ENCODE results near the gene RRP15.

RRP15 gene

DNA sequence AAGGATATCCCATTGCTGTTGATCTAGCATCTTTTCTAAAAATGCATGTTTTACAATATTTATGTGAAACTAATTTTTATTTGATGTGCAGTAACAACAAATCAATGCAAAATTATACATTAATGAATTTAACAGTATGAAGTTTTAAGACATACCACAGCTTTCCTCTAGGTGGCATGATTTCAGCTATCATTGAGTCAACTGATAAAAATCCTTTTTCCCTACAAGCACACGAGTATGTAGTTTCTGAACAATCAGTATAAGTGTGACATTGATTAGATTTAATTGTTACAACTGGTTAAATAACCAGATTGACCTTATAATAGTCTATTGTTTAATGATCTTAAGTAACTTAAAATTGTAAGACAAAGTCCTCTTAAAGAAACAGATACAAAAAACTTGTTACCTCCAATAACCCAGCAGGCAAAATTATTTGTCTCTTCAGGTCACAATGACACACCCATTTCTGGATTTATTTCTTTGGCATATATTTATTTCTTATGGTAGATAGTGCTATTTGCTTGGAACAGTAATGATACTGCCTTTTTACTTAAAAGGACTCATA is 54.3 kb downstream of the RRP15 start:
- DNase-seq (ENCODE audit: low read depth), result peak; percentile 54

DNA sequence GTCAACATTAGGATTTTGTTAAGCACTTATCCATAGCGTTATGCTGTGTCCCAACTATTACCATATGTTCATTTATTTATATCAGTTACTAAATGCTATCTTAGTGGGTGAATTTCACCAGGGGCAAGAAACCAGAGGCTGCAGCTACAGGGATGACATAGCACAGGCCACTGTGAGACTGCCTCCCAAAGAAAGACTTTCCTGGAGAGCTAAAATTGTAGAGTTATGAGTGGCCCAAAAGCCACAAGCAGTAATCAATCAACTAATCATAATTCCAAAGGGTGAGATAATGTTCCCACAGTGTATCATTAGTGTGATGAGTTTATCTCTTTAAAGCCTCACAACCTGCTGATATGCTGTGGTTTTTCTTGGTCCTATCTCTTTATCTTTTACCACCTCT is 56.2 kb downstream of the RRP15 start:
- no peak for DNase-seq (ENCODE audit: low read depth)

DNA sequence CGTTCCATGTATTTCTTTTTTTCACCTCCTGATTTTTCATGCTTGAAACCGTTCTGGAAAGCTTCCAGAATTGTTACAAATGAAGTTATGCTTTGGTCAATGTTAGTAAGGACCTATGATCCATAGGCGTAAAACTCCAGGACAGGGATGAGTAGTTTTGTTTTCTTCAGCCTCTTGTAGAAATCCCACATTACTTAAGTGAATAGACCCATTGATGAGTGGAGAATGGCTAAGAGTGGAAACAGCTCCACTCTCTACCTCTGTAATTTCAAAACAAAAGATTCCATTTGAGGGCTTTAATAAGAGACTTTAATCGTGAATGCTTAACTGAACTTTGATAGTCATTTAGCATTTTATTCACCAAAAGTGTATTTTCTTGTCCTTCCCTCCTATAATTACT is 57.0 kb downstream of the RRP15 start:
- DNase-seq (ENCODE audit: low read depth), result no peak

DNA sequence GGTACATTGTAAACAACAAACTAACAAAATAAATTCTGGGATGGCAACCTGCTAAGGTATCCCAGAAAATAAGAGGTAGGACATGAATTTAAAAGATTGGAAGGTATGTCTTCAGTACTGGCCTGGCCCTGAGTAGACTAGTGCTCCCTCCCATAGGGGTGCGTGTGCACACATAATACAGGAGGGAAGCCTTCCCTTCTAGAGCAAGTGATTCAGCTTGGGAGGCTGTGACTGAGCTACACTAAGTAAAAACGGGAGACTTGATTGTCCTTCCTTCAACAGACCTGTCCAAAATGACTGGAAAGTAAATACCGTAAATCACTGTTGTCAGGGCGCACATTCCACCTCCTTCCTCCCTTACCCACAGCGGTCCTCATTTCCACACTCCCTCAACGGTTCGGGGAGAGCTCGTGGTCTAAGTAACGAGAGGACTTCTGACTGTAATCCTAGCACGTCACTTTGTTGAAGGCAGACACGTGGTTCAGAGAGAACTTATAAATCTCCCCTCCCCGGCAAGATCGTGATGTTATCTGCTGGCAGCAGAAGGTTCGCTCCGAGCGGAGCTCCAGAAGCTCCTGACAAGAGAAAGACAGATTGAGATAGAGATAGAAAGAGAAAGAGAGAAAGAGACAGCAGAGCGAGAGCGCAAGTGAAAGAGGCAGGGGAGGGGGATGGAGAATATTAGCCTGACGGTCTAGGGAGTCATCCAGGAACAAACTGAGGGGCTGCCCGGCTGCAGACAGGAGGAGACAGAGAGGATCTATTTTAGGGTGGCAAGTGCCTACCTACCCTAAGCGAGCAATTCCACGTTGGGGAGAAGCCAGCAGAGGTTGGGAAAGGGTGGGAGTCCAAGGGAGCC is 60.0 kb downstream of the RRP15 start, which contains the start of gene TGFB2:
TGFB2 (plus strand) TSS at position 523 of the 859 bp plus-strand sequence. CDS start 1,366 bp downstream, outside the sequence.
- DNase-seq (ENCODE audit: low read depth), result peak; percentile 91

DNA sequence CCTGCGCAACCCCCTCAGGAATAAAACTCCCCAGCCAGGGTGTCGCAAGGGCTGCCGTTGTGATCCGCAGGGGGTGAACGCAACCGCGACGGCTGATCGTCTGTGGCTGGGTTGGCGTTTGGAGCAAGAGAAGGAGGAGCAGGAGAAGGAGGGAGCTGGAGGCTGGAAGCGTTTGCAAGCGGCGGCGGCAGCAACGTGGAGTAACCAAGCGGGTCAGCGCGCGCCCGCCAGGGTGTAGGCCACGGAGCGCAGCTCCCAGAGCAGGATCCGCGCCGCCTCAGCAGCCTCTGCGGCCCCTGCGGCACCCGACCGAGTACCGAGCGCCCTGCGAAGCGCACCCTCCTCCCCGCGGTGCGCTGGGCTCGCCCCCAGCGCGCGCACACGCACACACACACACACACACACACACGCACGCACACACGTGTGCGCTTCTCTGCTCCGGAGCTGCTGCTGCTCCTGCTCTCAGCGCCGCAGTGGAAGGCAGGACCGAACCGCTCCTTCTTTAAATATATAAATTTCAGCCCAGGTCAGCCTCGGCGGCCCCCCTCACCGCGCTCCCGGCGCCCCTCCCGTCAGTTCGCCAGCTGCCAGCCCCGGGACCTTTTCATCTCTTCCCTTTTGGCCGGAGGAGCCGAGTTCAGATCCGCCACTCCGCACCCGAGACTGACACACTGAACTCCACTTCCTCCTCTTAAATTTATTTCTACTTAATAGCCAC is 60.7 kb downstream of the RRP15 start:
- peak; percentile 80 for DNase-seq (ENCODE audit: low read depth)

DNA sequence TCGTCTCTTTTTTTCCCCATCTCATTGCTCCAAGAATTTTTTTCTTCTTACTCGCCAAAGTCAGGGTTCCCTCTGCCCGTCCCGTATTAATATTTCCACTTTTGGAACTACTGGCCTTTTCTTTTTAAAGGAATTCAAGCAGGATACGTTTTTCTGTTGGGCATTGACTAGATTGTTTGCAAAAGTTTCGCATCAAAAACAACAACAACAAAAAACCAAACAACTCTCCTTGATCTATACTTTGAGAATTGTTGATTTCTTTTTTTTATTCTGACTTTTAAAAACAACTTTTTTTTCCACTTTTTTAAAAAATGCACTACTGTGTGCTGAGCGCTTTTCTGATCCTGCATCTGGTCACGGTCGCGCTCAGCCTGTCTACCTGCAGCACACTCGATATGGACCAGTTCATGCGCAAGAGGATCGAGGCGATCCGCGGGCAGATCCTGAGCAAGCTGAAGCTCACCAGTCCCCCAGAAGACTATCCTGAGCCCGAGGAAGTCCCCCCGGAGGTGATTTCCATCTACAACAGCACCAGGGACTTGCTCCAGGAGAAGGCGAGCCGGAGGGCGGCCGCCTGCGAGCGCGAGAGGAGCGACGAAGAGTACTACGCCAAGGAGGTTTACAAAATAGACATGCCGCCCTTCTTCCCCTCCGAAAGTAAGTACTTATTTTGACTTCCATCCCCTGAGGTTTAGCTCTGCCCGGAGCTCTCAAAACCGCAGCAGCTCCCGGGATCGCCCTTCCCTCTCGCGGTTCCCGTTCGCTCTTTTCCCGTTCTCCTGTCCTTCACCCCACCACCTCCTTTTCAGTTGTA is 61.5 kb downstream of the RRP15 start:
- peak; percentile 58 for DNase-seq (ENCODE audit: low read depth)

DNA sequence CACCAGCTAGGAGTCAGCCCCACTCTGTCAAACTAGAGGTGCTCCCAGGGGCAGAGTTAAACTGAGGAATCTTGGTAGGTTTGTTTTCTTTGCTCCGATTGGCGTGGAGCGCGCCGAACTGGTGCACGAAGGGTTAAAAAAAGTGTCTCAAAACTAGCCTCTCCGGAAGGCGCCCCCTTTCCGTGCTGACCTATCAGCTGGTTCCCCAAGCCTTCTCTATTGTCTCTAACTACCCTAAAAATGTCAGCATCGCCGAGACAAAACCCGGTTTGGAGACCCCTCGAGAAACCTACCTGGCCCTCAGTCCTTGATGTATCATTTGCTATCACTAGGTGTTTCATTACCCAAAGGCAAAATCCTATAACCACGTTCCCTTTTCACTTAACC is 62.2 kb downstream of the RRP15 start:
- DNase-seq (ENCODE audit: low read depth), result peak; percentile 66

DNA sequence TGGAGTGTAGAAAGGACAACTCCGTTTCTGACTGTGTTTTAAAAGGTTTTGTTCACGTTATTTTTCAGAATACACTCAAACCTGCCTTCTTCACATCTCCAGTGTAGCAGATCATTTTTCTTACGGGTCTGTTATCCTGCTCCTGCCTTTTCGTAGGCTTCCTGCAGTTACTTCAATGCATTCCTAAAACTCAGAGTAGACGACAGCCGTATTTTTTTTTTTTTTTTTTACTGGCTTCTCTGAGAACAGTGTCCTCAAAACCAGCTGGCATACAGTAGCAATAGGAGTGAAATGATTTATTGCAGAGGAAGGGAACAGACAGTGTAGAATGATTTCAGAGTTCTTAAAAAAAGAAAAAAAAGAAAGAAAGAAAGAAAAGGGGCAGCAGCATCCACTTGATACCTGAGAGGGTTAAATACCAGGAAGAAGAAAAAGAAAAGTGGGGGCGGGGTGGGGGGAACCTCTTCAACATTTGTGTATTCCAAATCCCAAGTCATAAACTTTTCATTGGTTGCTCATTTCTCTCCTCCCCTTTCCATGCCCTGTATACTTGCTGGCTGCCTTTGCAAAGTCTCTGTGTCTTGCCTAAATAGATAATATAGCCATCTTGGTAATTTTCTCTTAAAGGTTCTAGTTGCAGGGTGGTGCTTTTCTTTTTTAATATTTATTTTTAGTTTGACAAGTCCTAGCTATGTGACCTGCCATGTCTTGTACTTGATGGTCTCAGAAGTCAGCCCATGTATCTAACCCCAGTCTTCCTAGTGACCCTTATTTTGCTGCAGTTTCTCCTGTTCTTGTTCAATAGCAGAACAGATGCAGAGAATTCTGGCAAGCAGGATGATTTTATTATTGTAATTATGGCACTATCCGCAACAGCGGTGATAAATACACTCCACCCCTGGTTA is 62.9 kb downstream of the RRP15 start:
- DNase-seq (ENCODE audit: low read depth), result peak; percentile 85

DNA sequence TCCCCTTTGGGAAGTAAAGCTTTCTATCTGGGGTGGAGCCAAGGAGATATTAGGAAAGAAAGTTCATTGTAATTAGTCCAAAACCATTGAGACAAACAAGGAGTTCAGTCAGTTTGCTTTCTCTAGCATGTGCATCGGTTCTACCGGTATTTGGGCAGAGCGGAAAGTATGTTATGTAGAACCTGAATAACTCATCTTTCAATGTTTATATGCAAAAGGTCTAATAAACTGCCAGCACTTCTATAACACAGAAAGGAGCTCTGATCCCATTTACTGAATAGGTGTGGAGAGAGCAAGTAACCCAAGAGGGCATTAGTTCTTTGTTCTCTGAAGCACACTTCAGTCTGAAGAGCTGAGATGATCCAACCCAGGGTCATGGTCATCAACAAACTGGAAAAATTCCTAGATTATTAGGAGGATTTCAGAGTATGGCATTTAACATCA is 63.6 kb downstream of the RRP15 start:
- DNase-seq (ENCODE audit: low read depth), result peak; percentile 34

DNA sequence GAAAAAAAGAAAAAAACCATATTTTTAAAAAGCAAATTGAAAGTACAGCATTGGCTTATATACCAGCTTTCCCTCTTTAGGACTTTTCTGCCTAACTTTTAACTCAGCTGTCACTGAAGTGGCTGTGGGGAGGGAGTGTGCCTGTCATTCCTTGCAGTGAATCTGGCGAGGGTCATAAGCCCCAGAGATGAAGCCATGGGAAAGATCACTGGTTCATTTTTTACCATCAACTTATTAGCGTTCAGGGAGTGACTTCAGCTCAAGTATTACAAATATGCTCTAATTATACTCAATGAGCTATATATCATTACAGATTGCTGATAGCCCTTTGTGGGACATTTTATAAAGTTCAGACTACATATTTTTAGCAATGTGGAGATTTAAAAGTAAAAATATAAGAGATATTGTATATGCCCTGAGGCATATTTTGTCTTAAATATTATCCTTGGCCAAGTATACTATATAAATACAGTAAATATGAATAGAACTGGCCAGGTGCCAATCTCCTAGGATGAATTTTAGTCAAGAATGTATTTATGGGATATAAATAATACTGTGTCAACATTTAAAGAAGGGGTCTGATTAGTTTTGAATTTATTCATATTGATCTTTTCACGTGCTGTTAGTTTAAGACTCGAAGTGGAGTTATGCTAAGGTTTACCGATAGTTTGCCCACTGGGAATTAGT is 64.4 kb downstream of the RRP15 start:
- DNase-seq (ENCODE audit: low read depth), result peak; percentile 70

DNA sequence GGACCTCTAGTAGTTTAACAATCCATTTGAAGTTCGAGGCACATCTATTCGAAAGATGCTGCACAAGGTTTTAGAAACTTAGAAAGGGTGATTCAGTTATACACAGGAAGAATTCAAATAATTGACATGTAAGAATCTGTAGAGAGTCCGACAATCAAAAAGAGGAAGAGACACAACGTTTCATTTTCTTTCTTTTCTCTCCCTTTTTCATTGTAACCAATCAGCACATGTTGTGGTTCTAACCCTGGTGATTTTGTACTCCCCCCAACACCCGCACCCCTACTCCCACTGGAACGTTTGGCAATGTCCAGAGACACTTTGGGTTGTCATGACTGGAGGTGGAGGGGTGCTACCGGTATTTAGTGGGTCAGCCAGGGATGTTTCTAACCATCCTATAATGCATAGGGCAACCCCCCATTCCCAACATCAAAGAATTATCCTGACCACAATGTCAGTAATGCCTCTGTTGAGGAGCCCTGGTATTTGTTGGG is 65.0 kb downstream of the RRP15 start:
- no peak for DNase-seq (ENCODE audit: low read depth)

DNA sequence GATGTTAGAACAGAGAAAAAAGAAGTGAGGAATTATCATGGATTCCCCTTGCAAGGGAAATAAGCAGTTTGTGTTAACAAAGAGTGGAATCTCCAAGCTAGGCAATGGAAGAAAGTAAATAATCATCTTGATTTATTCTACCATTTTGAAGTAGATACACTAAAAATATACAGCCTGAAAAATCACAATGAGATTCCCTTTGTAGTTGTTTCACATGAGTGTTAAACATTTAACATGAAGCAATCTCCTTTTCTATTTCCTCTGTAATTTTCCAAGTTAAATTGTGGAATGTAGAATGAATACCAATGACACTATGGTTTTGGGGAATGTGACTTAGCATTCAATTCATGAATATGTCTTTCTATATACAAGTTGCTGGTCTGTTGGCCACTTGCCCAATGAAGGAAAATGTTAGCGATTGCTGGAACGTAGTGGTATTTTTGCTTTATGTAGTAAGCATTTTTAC is 65.7 kb downstream of the RRP15 start:
- DNase-seq (ENCODE audit: low read depth), result peak; percentile 94

DNA sequence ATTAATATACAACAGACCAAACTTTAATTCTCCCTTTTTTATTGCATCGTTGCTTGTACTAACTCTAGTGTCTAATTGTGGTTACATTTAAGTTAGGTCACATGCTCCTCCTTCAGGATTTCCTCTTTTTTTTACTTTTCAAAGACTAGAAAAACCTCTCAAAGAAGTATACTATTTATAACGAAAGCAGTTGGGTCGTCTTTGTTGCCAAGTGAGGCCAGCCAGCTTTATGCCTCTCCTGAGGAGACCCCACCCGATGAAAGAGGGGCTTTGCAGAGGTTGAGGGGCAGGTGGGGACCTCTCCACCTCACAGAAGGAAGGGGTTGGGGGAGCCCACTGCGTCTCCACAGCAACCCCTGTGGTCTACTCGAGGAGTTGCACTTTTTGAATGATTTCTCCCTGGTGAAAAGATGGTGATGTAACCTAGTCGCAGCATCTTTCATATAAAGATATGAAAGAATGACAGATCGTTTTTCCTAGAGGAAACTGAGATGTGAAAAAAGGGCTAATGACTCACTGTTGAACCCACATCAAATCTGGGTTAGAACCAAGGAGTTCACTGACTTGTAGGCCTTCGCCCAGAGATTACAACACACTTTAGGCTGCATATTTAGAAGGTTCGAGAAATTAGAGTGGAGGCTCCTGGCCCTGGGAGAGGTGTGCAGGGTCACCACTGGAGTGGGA is 66.4 kb downstream of the RRP15 start:
- peak; percentile 60 for DNase-seq (ENCODE audit: low read depth)

DNA sequence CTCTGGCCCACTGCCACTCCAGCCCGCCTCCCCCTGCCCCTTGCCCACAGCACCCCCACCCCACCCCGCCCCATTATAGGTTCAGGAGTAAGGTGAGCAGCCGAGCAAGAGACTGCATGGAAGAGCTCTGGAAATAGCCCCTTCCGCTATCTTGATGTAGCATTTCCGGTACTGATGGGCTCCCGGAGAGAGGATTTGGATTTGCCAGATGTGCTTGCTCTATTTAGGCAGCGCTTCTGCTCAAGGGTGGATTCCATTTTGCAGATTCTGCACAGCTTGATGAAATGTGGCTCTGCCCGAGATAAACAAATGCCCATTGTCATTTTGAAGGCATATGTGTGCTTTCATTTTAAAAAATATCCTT is 67.0 kb downstream of the RRP15 start:
- DNase-seq (ENCODE audit: low read depth), result no peak

DNA sequence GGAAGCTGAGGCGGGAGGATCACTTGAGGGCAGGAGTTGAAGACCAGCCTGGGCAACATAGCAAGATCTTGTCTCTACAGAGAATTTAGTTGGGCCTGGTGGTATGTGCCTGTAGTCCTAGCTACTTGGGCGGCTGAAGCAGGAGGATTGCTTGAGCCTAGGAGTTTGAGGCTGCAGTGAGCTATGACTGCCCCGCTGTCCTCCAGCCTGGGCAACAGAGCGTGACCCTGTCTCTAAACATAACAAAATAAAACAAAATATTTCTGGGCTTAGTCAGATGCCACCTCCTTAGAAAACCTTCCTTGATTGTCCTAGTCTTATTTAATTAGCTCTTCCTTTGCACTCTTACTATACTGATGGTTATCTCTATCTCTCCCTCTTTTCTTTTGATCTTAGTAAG is 68.6 kb downstream of the RRP15 start:
- DNase-seq (ENCODE audit: low read depth), result peak; percentile 49

DNA sequence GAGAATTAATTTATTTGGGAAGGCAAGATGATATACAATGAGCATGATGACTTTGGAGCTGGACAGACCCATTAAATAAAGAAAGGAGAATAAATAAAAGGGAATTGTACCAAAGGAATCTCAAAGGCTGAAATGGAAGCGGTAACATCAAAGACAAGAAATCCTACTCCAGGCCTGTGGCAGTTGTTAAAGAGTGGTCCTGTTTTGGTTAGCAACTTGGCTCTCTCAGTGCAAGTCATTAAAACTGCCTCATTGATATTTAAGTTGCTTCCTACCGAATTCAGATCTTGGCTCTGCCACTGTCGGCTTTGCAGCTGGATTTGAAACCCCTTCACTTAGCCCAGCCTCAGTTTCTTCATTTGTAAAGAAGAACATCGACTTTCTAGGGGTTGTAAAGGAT is 70.2 kb downstream of the RRP15 start:
- no peak for DNase-seq (ENCODE audit: low read depth)

DNA sequence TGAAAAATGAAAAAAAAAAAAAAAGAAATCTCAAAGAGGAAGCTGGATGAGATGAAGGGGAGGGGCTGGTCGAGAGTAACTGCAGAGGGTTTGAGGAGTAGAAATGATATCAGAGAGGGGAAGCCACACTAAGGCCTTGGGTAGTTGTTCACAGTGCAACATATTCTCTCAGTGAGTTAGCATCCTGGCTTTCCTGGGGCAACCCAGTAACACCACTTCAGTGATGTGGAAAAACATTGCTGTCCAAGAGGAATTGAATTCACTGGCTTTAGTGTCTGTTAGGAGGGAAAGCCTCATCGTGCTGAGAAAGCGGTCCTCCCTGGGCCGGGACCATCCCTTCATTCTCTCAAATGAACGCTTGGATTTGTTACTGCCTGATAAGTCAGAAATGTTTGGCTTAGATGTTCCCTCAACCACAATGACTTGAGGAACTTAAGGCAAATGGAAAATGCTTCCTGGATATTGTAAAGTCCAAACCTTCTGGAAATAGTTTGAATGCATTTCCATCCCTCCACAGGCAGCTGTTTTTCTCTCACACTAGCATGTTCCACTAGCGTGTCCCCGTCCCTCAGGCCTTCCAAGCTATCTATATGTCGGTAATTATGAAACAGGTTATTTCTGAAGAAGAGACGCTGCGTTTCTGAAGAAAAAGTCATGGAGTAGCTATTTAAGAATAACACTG is 72.3 kb downstream of the RRP15 start:
- peak; percentile 47 for DNase-seq (ENCODE audit: low read depth)

DNA sequence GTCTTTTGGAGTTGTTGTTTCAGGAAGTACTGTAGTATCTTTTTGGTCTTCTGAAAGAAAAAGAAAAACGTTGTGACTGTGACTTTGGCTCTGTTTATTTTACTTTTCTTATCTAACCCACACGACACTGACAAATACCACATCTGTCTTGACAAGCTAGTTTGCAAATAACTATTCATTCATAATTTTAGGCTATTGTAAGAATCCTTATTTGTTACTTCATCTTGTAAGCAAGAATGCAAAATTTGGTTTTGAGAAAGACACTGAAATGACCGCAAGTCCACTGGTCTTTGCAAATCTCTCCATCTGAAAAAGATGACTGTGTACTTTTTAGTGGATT is 72.8 kb downstream of the RRP15 start:
- no peak for DNase-seq (ENCODE audit: low read depth)
